CD4-positive, alpha-beta T cell treated with Interleukin-4 for 4 hours (primary cell): Measurements from ENCODE around the gene CPM.

Experiments
- DNase-seq: peaks from one replicate; pipeline ENCODE4 v3.0.0-alpha.2; 2020

Gene CPM

GRCh38 chr12:68932961-68933893 is at the start of gene CPM:
Gene CPM, minus strand, starts transcription at chr12:68933171. Its CDS starts 334 bp downstream, at chr12:68932837.
- peak; percentile 46 for DNase-seq

- no peak for DNase-seq
These were observed 48.5 kb upstream of the CPM start for GRCh38 chr12:68981516-68981915.

- no peak for DNase-seq
These were observed 47.7 kb upstream of the CPM start for GRCh38 chr12:68980476-68981212.

GRCh38 chr12:68978678-68979077 is 45.7 kb upstream of the CPM start:
- no peak for DNase-seq

GRCh38 chr12:68977909-68978610 is 45.1 kb upstream of the CPM start:
- DNase-seq: no peak

- DNase-seq: no peak
These were observed 44.4 kb upstream of the CPM start for GRCh38 chr12:68977335-68977734.

- no peak for DNase-seq
These were observed 43.4 kb upstream of the CPM start for GRCh38 chr12:68976395-68976841.

- DNase-seq: no peak
These were observed 42.8 kb upstream of the CPM start for GRCh38 chr12:68975811-68976210.

- DNase-seq: no peak
These were observed 39.6 kb upstream of the CPM start for GRCh38 chr12:68972595-68972994.

GRCh38 chr12:68971404-68971803 is 38.4 kb upstream of the CPM start:
- DNase-seq: no peak

- DNase-seq: no peak
These were observed 38.0 kb upstream of the CPM start for GRCh38 chr12:68970951-68971350.

GRCh38 chr12:68970306-68970705 is 37.3 kb upstream of the CPM start:
- DNase-seq: no peak

GRCh38 chr12:68967046-68967445 is 34.1 kb upstream of the CPM start:
- DNase-seq: no peak

GRCh38 chr12:68963856-68964745 is 31.1 kb upstream of the CPM start:
- no peak for DNase-seq

GRCh38 chr12:68962877-68963855 is 30.2 kb upstream of the CPM start:
- no peak for DNase-seq

GRCh38 chr12:68959891-68960464 is 27.0 kb upstream of the CPM start:
- no peak for DNase-seq

GRCh38 chr12:68959143-68959858 is 26.3 kb upstream of the CPM start:
- DNase-seq: no peak

GRCh38 chr12:68958322-68958721 is 25.4 kb upstream of the CPM start:
- no peak for DNase-seq

- DNase-seq: no peak
These were observed 24.3 kb upstream of the CPM start for GRCh38 chr12:68957273-68957672.

GRCh38 chr12:68956466-68956865 is 23.5 kb upstream of the CPM start:
- no peak for DNase-seq
